HCT116 (cell line): Measurements from ENCODE around the gene GPR32. TPM values are rescaled to one million over a fixed set of nuclear protein-coding genes. Genes with fewer than 3 reads are reported as not detected.
"Not testable (repeated sequence)": the region's sequence is repeated elsewhere in the genome, so short reads cannot be mapped to it uniquely, and the experiment has no call there.

Experiments
- ATAC-seq: fragments of 200-7000 bp; cut with Tn5 transposase; 2 replicates; pipeline ENCODE4 v1.9.1; 2020; ENCODE audit warnings: mild to moderate bottlenecking, moderate library complexity
- BruUV-seq: library from RNA; stranded (reverse); fragments of 400-500 nt; replicated peaks from 2 replicates; lab custom pipeline; 2021; lab: Mats Ljungman, UMichigan
- CTCF ChIA-PET: fragments of 300-600 bp; sonication (Branson Sonifier 250); formaldehyde crosslinking; loops from one replicate; lab custom pipeline; 2021; ENCODE audit warnings: antibody characterized with exemption; lab: Charles Lee
- POLR2A ChIA-PET: fragments of 300-600, 350-600 bp; sonication (Branson Sonifier 250); formaldehyde crosslinking; loops from one replicate; lab custom pipeline; 2021; ENCODE audit warnings: antibody characterized with exemption; lab: Charles Lee
- RAD21 ChIA-PET, 2 experiments: fragments of 300-600 bp; sonication (Branson Sonifier 250); formaldehyde crosslinking; loops; one replicate each; lab custom pipeline; 2023; ENCODE audit warnings: low total read pairs in 2 of 2; ENCODE audit not compliant: uncharacterized antibody in 2 of 2, unreplicated experiment in 2 of 2, low non-redundant PET in 1 of 2; lab: Charles Lee
- DNase-seq: peaks from one replicate; pipeline ENCODE4 v3.0.0-alpha.2; 2010; ENCODE audit warnings: low read depth, low spot score
- H2AFZ ChIP-seq: fragments of 200-600 bp; shearing (Covaris generic), sonication (generic); 2 replicates; pipeline ENCODE4 v1.6.1; 2017; ENCODE audit warnings: low read depth, mixed run types, mixed read lengths, antibody characterized with exemption, low read length; ENCODE audit not compliant: poor library complexity, severe bottlenecking
- H3K27ac ChIP-seq: 2 replicates; pipeline ENCODE4 v1.5.1; 2012; ENCODE audit warnings: low read depth, low read length
- H3K27me3 ChIP-seq: fragments of 200-600 bp; sonication (generic); 2 replicates; pipeline ENCODE4 v1.6.1; 2016; ENCODE audit warnings: mixed run types, low read length, mixed read lengths; ENCODE audit not compliant: insufficient read depth
- H3K36me3 ChIP-seq, 2 experiments: fragments of 200-500 bp in 1 of 2; fragments of 200-600 bp in 1 of 2; sonication (Bioruptor generic) in 1 of 2; sonication (generic) in 1 of 2; 2 replicates each; pipeline versions ENCODE4 v1.5.1 to v1.6.1; 2014 to 2016; ENCODE audit warnings: low read length in 2 of 2, inconsistent platforms in 1 of 2, mixed read lengths in 1 of 2, mixed run types in 1 of 2; ENCODE audit not compliant: insufficient read depth in 2 of 2, control insufficient read depth in 1 of 2
- H3K4me1 ChIP-seq, 2 experiments: fragments of 200-600 bp in 1 of 2; sonication (generic) in 1 of 2; 2 replicates each; pipeline versions ENCODE4 v1.5.1 to v1.6.1; 2012 to 2017; ENCODE audit warnings: low read length in 2 of 2, inconsistent platforms in 1 of 2, mild to moderate bottlenecking in 1 of 2, mixed read lengths in 1 of 2, mixed run types in 1 of 2, moderate library complexity in 1 of 2; ENCODE audit not compliant: insufficient read depth in 2 of 2, control insufficient read depth in 1 of 2
- H3K4me2 ChIP-seq: fragments of 200-600 bp; sonication (generic); 2 replicates; pipeline ENCODE4 v1.6.1; 2017; ENCODE audit warnings: mixed run types, low read length, mixed read lengths
- H3K4me3 ChIP-seq, 2 experiments: fragments of 200-600 bp in 1 of 2; sonication (generic) in 1 of 2; replicated peaks in 1 of 2; 2 replicates each; pipeline ENCODE4 v1.5.1; 2011 to 2016; ENCODE audit warnings: low read length in 2 of 2, control low read depth in 1 of 2, low read depth in 1 of 2, mild to moderate bottlenecking in 1 of 2, mixed read lengths in 1 of 2, mixed run types in 1 of 2
- H3K79me2 ChIP-seq: fragments of 200-600 bp; sonication (generic); 2 replicates; pipeline ENCODE4 v1.6.1; 2017; ENCODE audit warnings: mild to moderate bottlenecking, mixed run types, low read length, moderate library complexity, mixed read lengths; ENCODE audit not compliant: insufficient read depth
- H3K9ac ChIP-seq: fragments of 200-600 bp; sonication (generic); 2 replicates; pipeline ENCODE4 v1.6.1; 2016; ENCODE audit warnings: low read length, mixed read lengths
- H3K9me2 ChIP-seq: fragments of 200-600 bp; sonication (generic), shearing (Covaris generic); 2 replicates; pipeline ENCODE4 v1.6.1; 2017; ENCODE audit warnings: mixed run types, mild to moderate bottlenecking, moderate library complexity; ENCODE audit not compliant: insufficient read depth
- H3K9me3 ChIP-seq, 2 experiments: fragments of 200-500 bp in 1 of 2; fragments of 200-600 bp in 1 of 2; sonication (Bioruptor generic) in 1 of 2; sonication (generic) in 1 of 2; 2 replicates each; pipeline ENCODE4 v1.6.1; 2014 to 2017; ENCODE audit warnings: low read length in 2 of 2, mixed read lengths in 2 of 2, inconsistent platforms in 1 of 2, low read depth in 1 of 2, mild to moderate bottlenecking in 1 of 2, mixed run types in 1 of 2, moderate library complexity in 1 of 2; ENCODE audit not compliant: control insufficient read depth in 1 of 2, insufficient read depth in 1 of 2
- H4K20me1 ChIP-seq: fragments of 200-600 bp; sonication (generic), shearing (Covaris generic); 2 replicates; pipeline ENCODE4 v1.6.1; 2017; ENCODE audit warnings: mixed run types, mild to moderate bottlenecking, moderate library complexity; ENCODE audit not compliant: insufficient read depth
- CEBPB ChIP-seq: IDR thresholded peaks from 2 replicates; pipeline ENCODE4 v1.6.1; 2012; ENCODE audit warnings: low read depth
- EZH2phosphoT487 ChIP-seq: fragments of 200-600 bp; IDR thresholded peaks from 2 replicates; pipeline ENCODE4 v1.6.1; 2018; ENCODE audit warnings: antibody characterized with exemption, borderline replicate concordance
- POLR2A ChIP-seq: IDR thresholded peaks from 2 replicates; pipeline ENCODE4 v1.7.0; 2011; ENCODE audit warnings: borderline replicate concordance; ENCODE audit not compliant: insufficient read depth, insufficient read length; ENCODE audit errors: extremely low read depth
- POLR2AphosphoS5 ChIP-seq: IDR thresholded peaks from 2 replicates; pipeline ENCODE4 v1.6.1; 2011; ENCODE audit warnings: mild to moderate bottlenecking, low read depth, low read length, moderate library complexity
- YY1 ChIP-seq: IDR thresholded peaks from 2 replicates; pipeline ENCODE4 v1.6.1; 2011; ENCODE audit warnings: low read length, low read depth, moderate library complexity, mild to moderate bottlenecking; ENCODE audit not compliant: insufficient replicate concordance; ENCODE audit errors: extremely low read depth
- intact Hi-C: fragments of 100-400 bp; cut with micrococcal nuclease; formaldehyde crosslinking; loops from 2 replicates; pipeline ENCODE4 v1.10.0; 2022
- total RNA-seq: library from RNA; stranded (reverse); gene quantifications from one replicate; pipeline ENCODE4 v1.2.1, GENCODE V29; 2021; ENCODE audit not compliant: unreplicated experiment
- TF ChIP-seq, protein P1 (sequence below): IDR thresholded peaks from 2 replicates; pipeline ENCODE4 v1.6.1; 2012
- TF ChIP-seq, protein P2 (sequence below): IDR thresholded peaks from 2 replicates; pipeline ENCODE4 v1.6.1; 2011; ENCODE audit warnings: mild to moderate bottlenecking, low read length, moderate library complexity; ENCODE audit not compliant: insufficient replicate concordance; ENCODE audit errors: extremely low read depth
- TF ChIP-seq, protein P3 (sequence below), 3 experiments: fragments of 200-600 bp in 1 of 3; sonication (generic) in 1 of 3; IDR thresholded peaks in 2 of 3; conservative IDR thresholded peaks in 1 of 3; 2 replicates each; pipeline ENCODE4 v1.5.1; 2012 to 2017; ENCODE audit warnings: low read depth in 2 of 3, low read length in 2 of 3, antibody characterized with exemption in 1 of 3, borderline replicate concordance in 1 of 3, control low read depth in 1 of 3, mild to moderate bottlenecking in 1 of 3, mixed read lengths in 1 of 3, mixed run types in 1 of 3, moderate library complexity in 1 of 3; ENCODE audit not compliant: insufficient read depth in 1 of 3

Gene GPR32
- total RNA-seq, 1 experiment from 2014 or later: not detected

DNA sequence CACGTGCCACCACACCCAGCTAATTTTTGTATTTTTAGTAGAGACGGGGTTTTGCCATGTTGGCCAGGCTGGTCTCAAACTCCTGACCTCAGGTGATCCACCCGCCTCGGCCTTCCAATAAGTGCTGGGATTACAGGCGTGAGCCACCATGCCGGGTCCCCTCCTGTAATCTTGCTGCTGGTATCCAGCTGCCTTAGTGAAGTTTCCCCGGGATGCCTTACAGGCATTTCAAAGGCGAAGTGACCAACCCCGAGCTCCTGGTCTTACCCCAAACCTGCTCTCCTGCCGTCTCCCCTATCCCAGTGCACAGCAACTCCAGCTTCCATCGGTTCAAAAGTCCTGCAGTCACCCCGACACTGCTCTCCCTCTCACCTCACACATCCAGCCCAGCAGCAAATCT is 3.5 kb upstream of the GPR32 start:
- peaks cover 0 to 12% of the 10 kb centered on the region in 2 experiments; a peak in 1 of 4 replicates for H3K4me1 ChIP-seq
- H3K4me2 ChIP-seq, H3K27me3 ChIP-seq, RAD21 ChIA-PET, H3K9me2 ChIP-seq, intact Hi-C loops, H3K79me2 ChIP-seq, H3K36me3 ChIP-seq, ATAC-seq, H3K4me3 ChIP-seq, DNase-seq, H4K20me1 ChIP-seq, H2AFZ ChIP-seq, POLR2A ChIA-PET, H3K9ac ChIP-seq, CTCF ChIA-PET, H3K27ac ChIP-seq, BruUV-seq, H3K9me3 ChIP-seq: not testable (repeated sequence)

DNA sequence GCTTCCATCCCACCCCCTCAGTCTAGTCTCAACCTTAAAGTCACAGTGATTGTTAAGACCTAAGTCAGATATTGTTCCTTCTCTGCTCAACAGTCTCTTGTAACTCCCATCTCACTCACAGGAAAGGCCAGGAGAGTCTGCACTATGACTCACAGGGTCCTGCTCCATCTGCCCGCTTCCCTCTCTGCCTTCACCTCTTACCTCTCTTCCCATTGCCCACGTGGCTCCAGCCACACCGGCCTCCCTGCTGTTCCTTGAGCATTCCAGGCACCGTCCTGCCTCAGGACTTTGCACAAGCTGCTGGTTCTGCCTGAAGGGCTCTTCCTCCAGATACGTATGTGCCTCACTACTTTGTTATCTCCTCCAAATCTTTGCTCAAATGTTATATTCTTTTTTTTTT is 3.0 kb upstream of the GPR32 start:
- H3K79me2 ChIP-seq, H3K27ac ChIP-seq, DNase-seq, intact Hi-C loops, H2AFZ ChIP-seq, CTCF ChIA-PET, BruUV-seq, H3K9ac ChIP-seq, H3K4me1 ChIP-seq, POLR2A ChIA-PET, H3K4me3 ChIP-seq, H3K9me3 ChIP-seq, H3K4me2 ChIP-seq, H3K36me3 ChIP-seq, H3K9me2 ChIP-seq, H3K27me3 ChIP-seq, H4K20me1 ChIP-seq: not testable (repeated sequence)
- TF ChIP-seq, protein P1, sequence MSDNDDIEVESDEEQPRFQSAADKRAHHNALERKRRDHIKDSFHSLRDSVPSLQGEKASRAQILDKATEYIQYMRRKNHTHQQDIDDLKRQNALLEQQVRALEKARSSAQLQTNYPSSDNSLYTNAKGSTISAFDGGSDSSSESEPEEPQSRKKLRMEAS: peak; percentile 45; the same call in 1 of the 2 replicates
- peak; percentile 62; the same call in 1 of the 2 replicates for ATAC-seq
- RAD21 ChIA-PET: interaction anchor here in 1 of 2 experiments (0.7 kb wide), 1 partner anchor 10 kb away, joined by 3 read pairs; no protein-coding TSS in a partner anchor

DNA sequence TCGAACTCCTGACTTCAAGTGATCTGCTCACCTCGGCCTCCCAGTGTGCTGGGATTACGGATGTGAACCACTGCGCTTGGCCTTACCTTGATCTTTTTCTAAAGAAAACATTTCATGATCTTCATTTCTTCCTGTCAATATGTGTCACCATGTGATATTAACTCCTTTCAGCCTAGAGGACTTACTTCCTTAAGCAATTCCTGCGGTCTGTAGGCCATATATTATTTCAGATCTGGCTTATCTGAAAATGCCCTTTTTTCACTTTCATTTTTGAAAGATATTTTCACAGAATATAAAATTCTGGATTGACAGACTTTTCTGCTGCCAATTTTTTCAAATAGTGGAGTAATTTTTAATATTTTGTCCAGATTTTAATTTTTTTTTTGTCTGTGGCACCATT is 2.0 kb upstream of the GPR32 start:
- ChIA-PET RAD21 (no interaction called here), CTCF (no interaction called here), POLR2A (no interaction called here)
- H3K79me2 ChIP-seq: no peaks in the 10 kb centered on the region
- H3K4me3 ChIP-seq: no peak overlapping the region
- no peak overlapping the region for H3K9ac ChIP-seq
- peaks cover 0 to 10% of the 10 kb centered on the region in 2 experiments; a peak in 1 of 4 replicates for H3K4me1 ChIP-seq
- no peaks in the 10 kb centered on the region for H3K27me3 ChIP-seq
- ATAC-seq (no peak), DNase-seq (no peak)
- no TSS peak for BruUV-seq
- H3K9me3 ChIP-seq: no peaks in the 10 kb centered on the region
- H3K4me2 ChIP-seq: no peak overlapping the region
- H3K9me2 ChIP-seq: no peaks in the 10 kb centered on the region
- no peak overlapping the region for H2AFZ ChIP-seq
- intact Hi-C loops: no loop called here
- no peak overlapping the region for H3K27ac ChIP-seq
- no peaks in the 10 kb centered on the region for H4K20me1 ChIP-seq
- H3K36me3 ChIP-seq: no peaks in the 10 kb centered on the region
- TF ChIP-seq POLR2AphosphoS5: no peak
- TF ChIP-seq CEBPB: no peak
- TF ChIP-seq POLR2A: no peak
- no peak for TF ChIP-seq EZH2phosphoT487
- TF ChIP-seq, protein P2, sequence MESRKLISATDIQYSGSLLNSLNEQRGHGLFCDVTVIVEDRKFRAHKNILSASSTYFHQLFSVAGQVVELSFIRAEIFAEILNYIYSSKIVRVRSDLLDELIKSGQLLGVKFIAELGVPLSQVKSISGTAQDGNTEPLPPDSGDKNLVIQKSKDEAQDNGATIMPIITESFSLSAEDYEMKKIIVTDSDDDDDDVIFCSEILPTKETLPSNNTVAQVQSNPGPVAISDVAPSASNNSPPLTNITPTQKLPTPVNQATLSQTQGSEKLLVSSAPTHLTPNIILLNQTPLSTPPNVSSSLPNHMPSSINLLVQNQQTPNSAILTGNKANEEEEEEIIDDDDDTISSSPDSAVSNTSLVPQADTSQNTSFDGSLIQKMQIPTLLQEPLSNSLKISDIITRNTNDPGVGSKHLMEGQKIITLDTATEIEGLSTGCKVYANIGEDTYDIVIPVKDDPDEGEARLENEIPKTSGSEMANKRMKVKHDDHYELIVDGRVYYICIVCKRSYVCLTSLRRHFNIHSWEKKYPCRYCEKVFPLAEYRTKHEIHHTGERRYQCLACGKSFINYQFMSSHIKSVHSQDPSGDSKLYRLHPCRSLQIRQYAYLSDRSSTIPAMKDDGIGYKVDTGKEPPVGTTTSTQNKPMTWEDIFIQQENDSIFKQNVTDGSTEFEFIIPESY: no peak
- no peak for TF ChIP-seq YY1
- TF ChIP-seq, protein P3, sequence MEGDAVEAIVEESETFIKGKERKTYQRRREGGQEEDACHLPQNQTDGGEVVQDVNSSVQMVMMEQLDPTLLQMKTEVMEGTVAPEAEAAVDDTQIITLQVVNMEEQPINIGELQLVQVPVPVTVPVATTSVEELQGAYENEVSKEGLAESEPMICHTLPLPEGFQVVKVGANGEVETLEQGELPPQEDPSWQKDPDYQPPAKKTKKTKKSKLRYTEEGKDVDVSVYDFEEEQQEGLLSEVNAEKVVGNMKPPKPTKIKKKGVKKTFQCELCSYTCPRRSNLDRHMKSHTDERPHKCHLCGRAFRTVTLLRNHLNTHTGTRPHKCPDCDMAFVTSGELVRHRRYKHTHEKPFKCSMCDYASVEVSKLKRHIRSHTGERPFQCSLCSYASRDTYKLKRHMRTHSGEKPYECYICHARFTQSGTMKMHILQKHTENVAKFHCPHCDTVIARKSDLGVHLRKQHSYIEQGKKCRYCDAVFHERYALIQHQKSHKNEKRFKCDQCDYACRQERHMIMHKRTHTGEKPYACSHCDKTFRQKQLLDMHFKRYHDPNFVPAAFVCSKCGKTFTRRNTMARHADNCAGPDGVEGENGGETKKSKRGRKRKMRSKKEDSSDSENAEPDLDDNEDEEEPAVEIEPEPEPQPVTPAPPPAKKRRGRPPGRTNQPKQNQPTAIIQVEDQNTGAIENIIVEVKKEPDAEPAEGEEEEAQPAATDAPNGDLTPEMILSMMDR (IDR thresholded peaks at IDR 0.05 in 2 of 3, conservative IDR thresholded peaks at IDR 0.05 in 1 of 3; ENCODE audit: borderline replicate concordance in 1 of 3, insufficient read depth in 1 of 3, low read depth in 2 of 3, low read length in 2 of 3): no peak
